GM23248 (cell line): ENCODE results near the gene LSM14B. TPM values are rescaled to one million over a fixed set of nuclear protein-coding genes. Genes with fewer than 3 reads are reported as not detected.

Experiments
- DNase-seq: peaks from one replicate; pipeline ENCODE4 v3.0.0-alpha.2; 2015
- H2AFZ ChIP-seq: fragments of 200-600 bp; sonication (generic); 2 replicates; pipeline ENCODE4 v1.6.1; 2016; ENCODE audit warnings: antibody characterized with exemption
- H3F3A ChIP-seq: fragments of 200-600 bp; sonication (generic); 2 replicates; pipeline ENCODE4 v1.6.1; 2016; ENCODE audit warnings: mild to moderate bottlenecking, antibody characterized with exemption, mixed run types; ENCODE audit not compliant: insufficient read depth
- H3K27ac ChIP-seq: fragments of 200-600 bp; sonication (generic); 2 replicates; pipeline ENCODE4 v1.5.1; 2016; ENCODE audit warnings: mild to moderate bottlenecking
- H3K27me3 ChIP-seq: fragments of 200-600 bp; sonication (generic); replicated peaks from 2 replicates; pipeline ENCODE4 v1.6.1; 2016; ENCODE audit warnings: mild to moderate bottlenecking; ENCODE audit not compliant: insufficient read depth
- H3K36me3 ChIP-seq: fragments of 200-600 bp; sonication (generic); 2 replicates; pipeline ENCODE4 v1.6.1; 2016; ENCODE audit warnings: low read depth, mild to moderate bottlenecking
- H3K4me1 ChIP-seq: fragments of 200-600 bp; sonication (generic); 2 replicates; pipeline ENCODE4 v1.6.1; 2016; ENCODE audit warnings: mild to moderate bottlenecking; ENCODE audit not compliant: insufficient read depth
- H3K4me2 ChIP-seq: fragments of 200-600 bp; sonication (generic); one replicate; pipeline ENCODE4 v1.6.1; 2016; ENCODE audit warnings: mild to moderate bottlenecking; ENCODE audit not compliant: unreplicated experiment
- H3K4me3 ChIP-seq: fragments of 200-600 bp; sonication (generic); 2 replicates; pipeline ENCODE4 v1.5.1; 2016; ENCODE audit warnings: mild to moderate bottlenecking
- H3K79me2 ChIP-seq: fragments of 200-600 bp; sonication (generic); 2 replicates; pipeline ENCODE4 v1.6.1; 2016; ENCODE audit warnings: mild to moderate bottlenecking; ENCODE audit not compliant: insufficient read depth
- H3K9ac ChIP-seq: fragments of 200-600 bp; sonication (generic); 2 replicates; pipeline ENCODE4 v1.6.1; 2016; ENCODE audit warnings: mild to moderate bottlenecking
- H3K9me2 ChIP-seq: fragments of 200-600 bp; sonication (generic); 2 replicates; pipeline ENCODE4 v1.6.1; 2016; ENCODE audit warnings: mixed run types, mild to moderate bottlenecking, moderate library complexity; ENCODE audit not compliant: insufficient read depth
- H3K9me3 ChIP-seq: fragments of 200-600 bp; sonication (generic); one replicate; pipeline ENCODE4 v1.6.1; 2017; ENCODE audit warnings: low read depth
- H4K20me1 ChIP-seq: fragments of 200-600 bp; sonication (generic); 2 replicates; pipeline ENCODE4 v1.6.0; 2016; ENCODE audit not compliant: insufficient read depth
- EZH2 ChIP-seq: fragments of 200-600 bp; sonication (generic); IDR thresholded peaks from 2 replicates; pipeline ENCODE4 v1.6.1; 2018; ENCODE audit warnings: antibody characterized with exemption, mild to moderate bottlenecking; ENCODE audit not compliant: insufficient read depth, poor library complexity, severe bottlenecking
- EZH2phosphoT487 ChIP-seq: fragments of 200-600 bp; sonication (generic); IDR thresholded peaks from 2 replicates; pipeline ENCODE4 v1.6.1; 2018; ENCODE audit warnings: antibody characterized with exemption, moderate library complexity, mild to moderate bottlenecking, low read depth; ENCODE audit not compliant: insufficient read depth
- WGBS, 2 experiments: methylation state at CpG; one replicate each; pipeline ENCODE4 v1.1.6; 2015 to 2017; ENCODE audit warnings: low lambda C conversion rate in 2 of 2, low coverage in 1 of 2; ENCODE audit errors: missing lambda C conversion rate in 2 of 2; 5-methylcytosine and 5-hydroxymethylcytosine counted together
- in situ Hi-C: fragments of 300-500 bp; cut with MboI; formaldehyde crosslinking; loops from 2 replicates; pipeline ENCODE4 v1.15.0; 2020
- polyA plus RNA-seq: library from polyadenylated mRNA; unstranded; fragments of >200 nt; fragmentation: Nextera tagmentation; extraction: Ambion mirVana; gene quantifications from 2 replicates; pipeline ENCODE4 v1.2.1, GENCODE V29; 2016
- total RNA-seq: library from RNA; depleted of rRNA; stranded (reverse); fragments of >200 nt; shearing (Covaris generic); gene quantifications from 2 replicates; pipeline ENCODE4 v1.2.3, GENCODE V29; 2014

LSM14B gene
- total and polyA plus RNA-seq, 2 experiments from 2014 or later: 1.3 to 28.0 TPM

- Histone ChIP-seq H3K4me1 (peaks cover 9% of the 10 kb centered on the region), H3K27ac (no peak overlapping the region), H3K9me2 (no peaks in the 10 kb centered on the region), H3K4me2 (no peak overlapping the region), H3K27me3 (no peaks in the 10 kb centered on the region), H3K79me2 (peaks cover 16% of the 10 kb centered on the region), H2AFZ (no peak overlapping the region), H3K36me3 (peaks cover 7% of the 10 kb centered on the region; the same call in 1 of the 2 replicates), H3F3A (peaks cover 15% of the 10 kb centered on the region), H3K4me3 (no peak overlapping the region), H3K9me3 (no peaks in the 10 kb centered on the region), H4K20me1 (no peaks in the 10 kb centered on the region), H3K9ac (no peak overlapping the region)
- DNase-seq: no peak
- in situ Hi-C loops: no loop called here
- 88 to 93% methylated on average over 17 to 19 of the region's 19 CpGs for WGBS, 2 experiments
- TF ChIP-seq EZH2: no peak
Measured at GRCh38 chr20:62178316-62179161, 56.3 kb downstream of the LSM14B start.

GRCh38 chr20:62179162-62179504 is 56.9 kb downstream of the LSM14B start:
- Histone ChIP-seq H3K9me3 (no peaks in the 10 kb centered on the region), H4K20me1 (no peaks in the 10 kb centered on the region), H3K9me2 (no peaks in the 10 kb centered on the region), H3K27me3 (no peaks in the 10 kb centered on the region), H3K4me2 (no peak overlapping the region), H2AFZ (no peak overlapping the region), H3K36me3 (peaks cover 7% of the 10 kb centered on the region; the same call in 1 of the 2 replicates), H3K79me2 (peaks cover 21% of the 10 kb centered on the region), H3K27ac (no peak overlapping the region), H3K4me3 (no peak overlapping the region), H3F3A (peaks cover 15% of the 10 kb centered on the region), H3K9ac (no peak overlapping the region), H3K4me1 (peaks cover 15% of the 10 kb centered on the region)
- in situ Hi-C loops: no loop called here
- DNase-seq: no peak
- no peak for TF ChIP-seq EZH2phosphoT487
- no peak for TF ChIP-seq EZH2
- WGBS, 2 experiments: 91 to 97% methylated on average over 14 of the region's 14 CpGs

- peak; percentile 21 for DNase-seq
- Histone ChIP-seq H3K4me3 (peak overlapping the region; percentile 99), H3F3A (peaks cover 15% of the 10 kb centered on the region), H3K9me2 (no peaks in the 10 kb centered on the region), H3K27ac (peak overlapping the region; percentile 83), H3K79me2 (peaks cover 48% of the 10 kb centered on the region), H3K9me3 (no peaks in the 10 kb centered on the region), H3K4me2 (peak overlapping the region; percentile 76), H2AFZ (peak overlapping the region; percentile 91), H3K36me3 (peaks cover 4% of the 10 kb centered on the region; the same call in 1 of the 2 replicates), H3K9ac (peak overlapping the region; percentile 99), H3K27me3 (no peaks in the 10 kb centered on the region), H3K4me1 (peaks cover 20% of the 10 kb centered on the region), H4K20me1 (no peaks in the 10 kb centered on the region)
- TF ChIP-seq EZH2phosphoT487: no peak
- TF ChIP-seq EZH2: no peak
- 95 to 97% methylated on average over 2 of the region's 2 CpGs for WGBS, 2 experiments
- in situ Hi-C loops: no loop called here
Measured at GRCh38 chr20:62181808-62182207, 59.5 kb downstream of the LSM14B start.

- peak; percentile 99 for DNase-seq
- Histone ChIP-seq H3F3A (peaks cover 21% of the 10 kb centered on the region), H4K20me1 (no peaks in the 10 kb centered on the region), H3K9me2 (no peaks in the 10 kb centered on the region), H3K9ac (peak within 1 kb of the TSS; percentile 99), H3K36me3 (peaks cover 4% of the 10 kb centered on the region; the same call in 1 of the 2 replicates), H3K79me2 (peaks cover 58% of the 10 kb centered on the region), H3K4me2 (peak within 1 kb of the TSS; percentile 97), H2AFZ (peak within 1 kb of the TSS; percentile 91), H3K27ac (peak within 1 kb of the TSS; percentile 83), H3K4me3 (peak within 1 kb of the TSS; percentile 99), H3K4me1 (peaks cover 29% of the 10 kb centered on the region), H3K27me3 (no peaks in the 10 kb centered on the region), H3K9me3 (no peaks in the 10 kb centered on the region)
- in situ Hi-C loops: no loop called here
- WGBS, 2 experiments: 1 to 2% methylated on average over 53 to 78 of the region's 96 CpGs
- TF ChIP-seq EZH2phosphoT487 (no peak), EZH2 (no peak)
Measured at GRCh38 chr20:62182469-62183425, 60.5 kb downstream of the LSM14B start, which contains the start of gene MTG2. Gene MTG2, plus strand, starts transcription at chr20:62183028. Its CDS starts 10,393 bp downstream, at chr20:62193421.
